ENCODE data around the gene FNDC8.
"Not testable (repeated sequence)": the region's sequence is repeated elsewhere in the genome, so short reads cannot be mapped to it uniquely, and the experiment has no call there.

FNDC8 gene

DNA sequence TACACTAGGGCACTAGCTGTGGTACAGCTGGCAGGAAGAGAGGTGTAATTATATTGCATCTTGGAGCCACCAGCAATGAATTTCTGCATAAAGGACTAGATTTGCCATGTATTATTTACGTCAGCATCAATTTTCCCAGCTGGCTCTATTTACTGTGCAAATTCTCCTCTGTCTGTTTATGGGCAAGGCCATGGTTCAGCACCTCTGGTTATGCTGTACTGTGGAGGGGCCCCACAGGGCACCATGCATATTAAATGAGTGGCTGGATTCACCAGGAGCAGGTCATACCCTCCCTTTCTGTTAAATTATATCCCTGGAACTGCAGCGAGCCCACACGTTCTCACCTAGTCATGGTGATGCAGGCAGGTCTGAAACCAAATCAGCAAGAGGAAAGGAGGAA, 21.5 kb upstream of the FNDC8 start:
- Histone ChIP-seq H3K27ac (ENCODE audit: low read length) (no peak overlapping the region), H3K36me3 (ENCODE audit: control insufficient read depth in 1 of 2, insufficient read depth in 2 of 2, low read length in 2 of 2) (peaks cover 10 to 38% of the 10 kb centered on the region in 2 donors), H3K4me1 (ENCODE audit: control insufficient read depth in 1 of 2, insufficient read depth in 2 of 2, low read length in 2 of 2) (no peaks in the 10 kb centered on the region), H3K9me3 (ENCODE audit: control insufficient read depth in 1 of 2, low read length in 2 of 2) (no peaks in the 10 kb centered on the region), H3K4me3 (ENCODE audit: low read depth in 1 of 2, low read length in 2 of 2) (no peak overlapping the region), H3K27me3 (ENCODE audit: low read depth, low read length) (no peaks in the 10 kb centered on the region)

DNA sequence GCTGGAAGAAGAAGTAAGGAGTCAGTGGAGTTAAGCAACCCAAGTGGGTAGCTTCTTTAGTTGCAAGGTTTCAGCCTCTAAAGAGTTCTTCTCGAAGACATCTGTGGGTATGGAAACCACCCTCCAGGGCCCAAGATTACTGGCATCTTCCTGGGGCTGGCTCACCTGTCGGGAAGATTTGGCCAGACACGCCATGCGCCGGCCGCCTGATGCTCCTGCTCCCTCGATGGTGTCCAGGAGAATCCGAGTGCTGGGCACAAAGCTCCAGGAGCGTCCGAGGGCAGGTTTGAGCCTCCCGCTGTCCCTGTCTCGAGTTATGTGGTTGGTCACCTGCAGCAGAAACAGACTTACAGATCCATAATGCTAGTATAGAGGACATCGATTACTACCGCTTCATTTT, 20.4 kb upstream of the FNDC8 start:
- H3K9me3 ChIP-seq (ENCODE audit: control insufficient read depth in 1 of 2, low read length in 2 of 2): no peaks in the 10 kb centered on the region
- H3K4me1 ChIP-seq (ENCODE audit: control insufficient read depth in 1 of 2, insufficient read depth in 2 of 2, low read length in 2 of 2): no peaks in the 10 kb centered on the region
- no peak overlapping the region for H3K4me3 ChIP-seq (ENCODE audit: low read depth in 1 of 2, low read length in 2 of 2)
- no peak overlapping the region for H3K27ac ChIP-seq (ENCODE audit: low read length)
- no peaks in the 10 kb centered on the region for H3K27me3 ChIP-seq (ENCODE audit: low read depth, low read length)
- peaks cover 18 to 49% of the 10 kb centered on the region in 2 donors for H3K36me3 ChIP-seq (ENCODE audit: control insufficient read depth in 1 of 2, insufficient read depth in 2 of 2, low read length in 2 of 2)

DNA sequence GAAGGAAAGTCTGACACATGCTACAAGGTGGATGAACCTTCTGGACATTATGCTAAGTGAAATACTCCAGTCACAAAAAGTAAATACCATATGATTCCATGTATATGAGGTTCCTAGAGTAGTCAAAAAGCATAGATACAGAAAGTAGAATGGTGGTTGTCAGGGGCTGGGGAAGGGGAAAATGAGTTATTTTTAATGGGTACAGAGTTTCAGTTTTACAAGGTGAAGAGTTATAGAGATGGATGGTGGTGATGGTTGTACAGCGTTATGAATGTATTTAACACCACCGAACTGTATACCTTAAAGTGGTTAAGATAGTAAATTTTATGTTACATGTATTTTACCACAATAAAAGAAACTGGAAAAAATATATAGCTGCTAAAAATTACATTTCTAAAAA, 19.7 kb upstream of the FNDC8 start:
- no peaks in the 10 kb centered on the region for H3K27me3 ChIP-seq (ENCODE audit: low read depth, low read length)
- no peak overlapping the region for H3K4me3 ChIP-seq (ENCODE audit: low read depth in 1 of 2, low read length in 2 of 2)
- peaks cover 24 to 55% of the 10 kb centered on the region in 2 donors for H3K36me3 ChIP-seq (ENCODE audit: control insufficient read depth in 1 of 2, insufficient read depth in 2 of 2, low read length in 2 of 2)
- no peak overlapping the region for H3K27ac ChIP-seq (ENCODE audit: low read length)
- H3K9me3 ChIP-seq (ENCODE audit: control insufficient read depth in 1 of 2, low read length in 2 of 2): no peaks in the 10 kb centered on the region
- H3K4me1 ChIP-seq (ENCODE audit: control insufficient read depth in 1 of 2, insufficient read depth in 2 of 2, low read length in 2 of 2): no peaks in the 10 kb centered on the region

DNA sequence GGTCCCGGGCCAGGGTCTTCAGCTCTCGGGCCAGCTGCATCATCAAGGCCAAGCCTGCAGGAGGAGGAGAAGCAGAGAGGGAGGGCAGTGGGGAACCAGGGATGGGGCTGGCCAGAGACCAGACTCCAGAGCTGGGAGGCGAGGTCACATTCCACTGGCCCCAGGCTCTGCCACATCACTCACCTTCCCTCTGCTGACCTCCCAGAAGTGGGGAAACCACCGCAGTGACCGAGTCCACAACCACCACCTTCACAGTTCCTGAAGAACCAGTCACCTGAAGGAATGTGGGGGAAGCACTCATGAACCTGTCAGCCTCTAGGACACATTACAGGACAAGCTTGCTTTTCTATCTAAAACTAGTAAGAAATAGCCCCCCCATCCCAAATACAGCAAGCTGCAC, 18.1 kb upstream of the FNDC8 start:
- Histone ChIP-seq H3K27me3 (ENCODE audit: low read depth, low read length) (no peaks in the 10 kb centered on the region), H3K4me1 (ENCODE audit: control insufficient read depth in 1 of 2, insufficient read depth in 2 of 2, low read length in 2 of 2) (no peaks in the 10 kb centered on the region), H3K27ac (ENCODE audit: low read length) (no peak overlapping the region), H3K4me3 (ENCODE audit: low read depth in 1 of 2, low read length in 2 of 2) (no peak overlapping the region), H3K9me3 (ENCODE audit: control insufficient read depth in 1 of 2, low read length in 2 of 2) (no peaks in the 10 kb centered on the region), H3K36me3 (ENCODE audit: control insufficient read depth in 1 of 2, insufficient read depth in 2 of 2, low read length in 2 of 2) (peaks cover 24 to 61% of the 10 kb centered on the region in 2 donors)

DNA sequence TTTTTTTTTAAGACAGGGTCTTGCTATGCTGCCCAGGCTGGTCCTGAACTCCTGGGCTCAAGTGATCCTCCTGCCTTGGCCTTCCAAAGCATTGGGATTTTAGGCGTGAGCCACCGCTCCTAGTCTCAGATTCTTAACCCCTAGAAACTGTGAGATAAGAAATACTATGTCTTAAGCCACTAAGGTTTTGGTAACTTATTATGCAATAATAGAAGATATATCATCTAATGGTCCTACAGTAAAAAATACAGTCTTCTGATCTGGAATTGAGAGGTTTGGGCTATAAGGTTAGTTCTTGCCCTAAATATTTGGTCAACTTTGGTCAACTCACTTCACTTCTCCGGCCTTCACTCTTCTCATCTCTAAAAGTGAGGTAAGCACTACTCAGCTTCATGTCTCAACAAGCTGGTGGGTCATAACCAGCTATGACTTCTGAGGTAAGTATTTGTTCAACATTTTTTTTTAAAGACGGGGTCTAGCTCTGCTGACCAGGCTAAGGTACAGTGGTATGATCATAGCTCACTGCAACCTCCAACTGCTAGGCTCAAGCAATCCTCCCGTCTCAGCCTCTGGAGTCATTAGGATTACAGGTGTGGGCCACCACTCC, 16.5 kb upstream of the FNDC8 start:
- Histone ChIP-seq H3K36me3 (ENCODE audit: control insufficient read depth in 1 of 2, insufficient read depth in 2 of 2, low read length in 2 of 2) (peaks cover 17 to 51% of the 10 kb centered on the region in 2 donors), H3K4me3 (ENCODE audit: low read depth in 1 of 2, low read length in 2 of 2) (no peak overlapping the region), H3K4me1 (ENCODE audit: control insufficient read depth in 1 of 2, insufficient read depth in 2 of 2, low read length in 2 of 2) (no peaks in the 10 kb centered on the region), H3K9me3 (ENCODE audit: control insufficient read depth in 1 of 2, low read length in 2 of 2) (no peaks in the 10 kb centered on the region), H3K27ac (ENCODE audit: low read length) (no peak overlapping the region), H3K27me3 (ENCODE audit: low read depth, low read length) (no peaks in the 10 kb centered on the region)

DNA sequence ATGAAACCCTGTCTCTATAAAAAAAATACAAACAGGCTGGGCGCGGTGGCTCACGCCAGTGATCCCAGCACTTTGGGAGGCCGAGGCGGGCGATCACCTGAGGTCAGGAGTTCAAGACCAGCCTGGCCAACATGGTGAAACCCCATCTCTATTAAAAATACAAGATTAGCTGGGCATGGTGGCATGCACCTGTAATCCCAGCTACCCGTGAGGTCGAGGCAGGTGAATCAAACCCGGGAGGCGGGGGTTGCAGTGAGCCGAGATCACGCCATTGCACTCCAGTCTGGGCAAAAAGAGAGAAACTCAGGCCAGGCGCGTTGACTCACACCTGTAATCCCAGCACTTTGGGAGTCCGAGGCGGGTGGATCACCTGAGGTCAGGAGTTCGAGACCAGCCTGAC, 10.6 kb upstream of the FNDC8 start:
- not testable (repeated sequence) for H3K4me3 ChIP-seq (ENCODE audit: low read depth in 1 of 2, low read length in 2 of 2); H3K27me3 ChIP-seq (ENCODE audit: low read depth, low read length); H3K4me1 ChIP-seq (ENCODE audit: control insufficient read depth in 1 of 2, insufficient read depth in 2 of 2, low read length in 2 of 2); H3K27ac ChIP-seq (ENCODE audit: low read length); H3K9me3 ChIP-seq (ENCODE audit: control insufficient read depth in 1 of 2, low read length in 2 of 2)
- peaks cover 8 to 15% of the 10 kb centered on the region in 2 donors for H3K36me3 ChIP-seq (ENCODE audit: control insufficient read depth in 1 of 2, insufficient read depth in 2 of 2, low read length in 2 of 2)

DNA sequence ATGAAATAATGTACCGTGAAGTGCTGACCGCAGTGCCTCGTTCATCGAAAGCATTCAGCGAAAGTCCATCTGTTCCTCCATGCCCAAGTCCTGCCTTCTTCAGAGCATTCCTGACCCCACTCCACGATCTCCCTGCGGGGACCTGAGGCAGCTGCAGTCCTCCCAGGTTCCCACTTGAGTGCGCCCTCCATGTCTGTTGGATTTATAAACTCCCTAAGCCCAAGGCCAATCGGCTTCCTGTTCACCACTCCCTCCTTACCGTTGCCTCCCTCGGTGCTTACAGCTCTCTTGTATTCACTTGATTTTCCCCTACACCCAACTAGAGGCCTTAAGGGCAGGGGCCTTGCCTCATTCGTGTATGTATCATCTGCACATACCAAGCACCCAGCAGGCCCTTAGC, 4.6 kb upstream of the FNDC8 start:
- Histone ChIP-seq H3K27ac (ENCODE audit: low read length) (no peak overlapping the region), H3K36me3 (ENCODE audit: control insufficient read depth in 1 of 2, insufficient read depth in 2 of 2, low read length in 2 of 2) (no peaks in the 10 kb centered on the region), H3K4me3 (ENCODE audit: low read depth in 1 of 2, low read length in 2 of 2) (no peak overlapping the region), H3K4me1 (ENCODE audit: control insufficient read depth in 1 of 2, insufficient read depth in 2 of 2, low read length in 2 of 2) (peaks cover 0 to 12% of the 10 kb centered on the region in 2 donors), H3K27me3 (ENCODE audit: low read depth, low read length) (no peaks in the 10 kb centered on the region), H3K9me3 (ENCODE audit: control insufficient read depth in 1 of 2, low read length in 2 of 2) (no peaks in the 10 kb centered on the region)

DNA sequence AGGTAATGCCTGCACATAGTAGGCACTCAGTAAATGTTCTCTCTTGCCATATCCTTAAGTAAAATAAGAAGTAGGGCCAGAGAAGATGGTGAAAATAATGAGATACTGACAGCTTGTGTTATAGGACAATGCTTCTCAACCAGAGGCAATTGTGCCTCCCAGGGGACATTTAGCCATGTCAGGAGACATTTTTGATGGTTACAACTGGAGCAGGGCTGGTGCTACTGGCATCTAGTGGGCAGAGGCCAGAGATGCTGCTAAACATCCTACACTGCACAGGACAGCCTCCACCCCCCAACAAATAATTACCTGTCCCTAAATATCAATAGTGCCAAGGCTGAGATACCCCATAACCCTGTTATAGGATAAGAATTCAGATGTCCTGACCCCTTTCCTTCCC, 3.4 kb upstream of the FNDC8 start:
- H3K27ac ChIP-seq (ENCODE audit: low read length): no peak overlapping the region
- H3K27me3 ChIP-seq (ENCODE audit: low read depth, low read length): no peaks in the 10 kb centered on the region
- peaks cover 0 to 12% of the 10 kb centered on the region in 2 donors for H3K4me1 ChIP-seq (ENCODE audit: control insufficient read depth in 1 of 2, insufficient read depth in 2 of 2, low read length in 2 of 2)
- no peak overlapping the region for H3K4me3 ChIP-seq (ENCODE audit: low read depth in 1 of 2, low read length in 2 of 2)
- no peaks in the 10 kb centered on the region for H3K36me3 ChIP-seq (ENCODE audit: control insufficient read depth in 1 of 2, insufficient read depth in 2 of 2, low read length in 2 of 2)
- no peaks in the 10 kb centered on the region for H3K9me3 ChIP-seq (ENCODE audit: control insufficient read depth in 1 of 2, low read length in 2 of 2)

DNA sequence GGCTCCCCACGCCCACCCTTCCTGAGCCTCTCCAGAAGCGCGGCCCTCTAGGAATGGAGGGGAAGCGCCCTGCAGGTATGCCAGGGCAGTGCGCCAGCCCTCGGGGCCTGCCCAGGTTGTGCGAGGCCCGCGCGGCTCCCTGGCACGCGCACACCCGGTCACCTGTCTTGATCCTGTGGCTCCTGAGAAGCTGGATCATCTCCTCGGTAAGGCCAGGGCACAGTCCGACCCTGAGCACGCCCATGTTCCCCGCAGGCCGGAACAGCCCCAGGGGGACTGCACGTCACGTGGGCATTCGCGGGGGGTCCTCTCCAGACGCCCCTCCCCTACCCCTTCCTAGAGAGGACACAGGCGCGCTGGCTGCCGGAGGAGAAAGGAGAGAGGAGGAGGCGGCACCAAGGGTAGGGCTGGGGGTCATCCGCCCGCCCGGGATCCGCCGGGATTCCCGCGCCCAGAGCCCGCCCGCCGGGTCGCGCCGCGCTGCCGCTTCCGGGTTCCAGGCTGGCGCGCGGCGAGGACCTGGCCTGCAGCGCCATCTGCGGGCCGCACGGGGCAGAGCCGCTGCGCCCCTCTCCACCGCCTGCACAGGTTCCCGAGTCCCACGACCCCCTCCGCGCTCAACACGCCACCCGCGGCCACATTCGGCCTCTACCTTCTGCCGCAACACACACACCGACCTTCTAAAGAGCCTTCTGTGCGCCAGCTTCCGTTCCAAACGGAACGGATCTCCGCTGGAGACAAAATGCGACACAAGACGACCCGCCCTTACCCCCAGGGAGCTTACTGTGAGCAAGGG, 1.8 kb upstream of the FNDC8 start, which contains the start of gene RAD51D:
Gene RAD51D, minus strand, starts transcription at position 491 of the 796 bp plus-strand sequence. Its CDS starts 247 bp downstream, at position 244.
- no peaks in the 10 kb centered on the region for H3K36me3 ChIP-seq (ENCODE audit: control insufficient read depth in 1 of 2, insufficient read depth in 2 of 2, low read length in 2 of 2)
- peaks cover 0 to 12% of the 10 kb centered on the region in 2 donors for H3K4me1 ChIP-seq (ENCODE audit: control insufficient read depth in 1 of 2, insufficient read depth in 2 of 2, low read length in 2 of 2)
- H3K27me3 ChIP-seq (ENCODE audit: low read depth, low read length): no peaks in the 10 kb centered on the region
- H3K4me3 ChIP-seq (ENCODE audit: low read depth in 1 of 2, low read length in 2 of 2): peak within 1 kb of the TSS; percentile 74 to 82
- no peaks in the 10 kb centered on the region for H3K9me3 ChIP-seq (ENCODE audit: control insufficient read depth in 1 of 2, low read length in 2 of 2)
- no peak within 1 kb of the TSS for H3K27ac ChIP-seq (ENCODE audit: low read length)

DNA sequence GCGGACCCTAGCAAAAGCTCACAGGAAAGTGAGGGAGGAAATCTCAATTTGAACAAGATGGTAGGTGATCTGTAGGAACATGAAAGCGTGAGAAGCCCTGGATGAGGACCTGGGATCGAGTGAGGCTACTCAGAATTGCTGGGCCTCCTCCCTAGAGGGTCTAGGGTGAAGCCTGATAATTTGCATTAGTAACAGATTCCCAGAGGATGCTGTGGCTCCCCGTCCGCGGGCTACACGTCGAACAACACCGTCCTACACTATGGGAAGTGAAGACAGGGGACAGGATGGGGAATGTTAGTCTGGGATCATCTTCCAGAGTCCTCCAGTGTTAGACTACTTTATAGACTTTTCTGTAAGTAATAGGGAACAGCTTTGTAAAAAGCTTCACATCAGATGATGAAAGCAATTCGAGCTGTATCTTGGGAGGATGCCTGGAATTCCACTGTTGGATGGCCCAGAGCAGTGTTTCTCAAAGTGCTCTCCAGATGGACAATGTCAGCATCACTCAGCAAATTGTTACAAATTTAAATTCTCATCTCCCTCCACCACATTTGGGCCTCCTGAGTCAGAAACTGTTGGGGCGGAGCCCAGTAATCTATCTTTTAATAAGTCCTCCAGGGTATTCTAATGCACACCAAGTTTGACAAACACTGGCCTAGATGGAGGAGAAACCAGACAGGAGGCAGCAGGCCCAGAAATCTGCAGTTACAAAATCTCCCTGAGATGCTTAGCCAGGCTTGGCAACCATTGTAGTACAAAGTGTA, 6.5 kb downstream of the FNDC8 start:
- no peak overlapping the region for H3K27ac ChIP-seq (ENCODE audit: low read length)
- H3K9me3 ChIP-seq (ENCODE audit: control insufficient read depth in 1 of 2, low read length in 2 of 2): no peaks in the 10 kb centered on the region
- H3K4me3 ChIP-seq (ENCODE audit: low read depth in 1 of 2, low read length in 2 of 2): no peak overlapping the region
- no peaks in the 10 kb centered on the region for H3K4me1 ChIP-seq (ENCODE audit: control insufficient read depth in 1 of 2, insufficient read depth in 2 of 2, low read length in 2 of 2)
- H3K36me3 ChIP-seq (ENCODE audit: control insufficient read depth in 1 of 2, insufficient read depth in 2 of 2, low read length in 2 of 2): peaks cover 16 to 21% of the 10 kb centered on the region in 2 donors
- H3K27me3 ChIP-seq (ENCODE audit: low read depth, low read length): no peaks in the 10 kb centered on the region

All from muscle layer of duodenum (tissue), 2 donors.